HepG2 (cell line): ENCODE data around the gene RNF213. TPM values are rescaled to one million over a fixed set of nuclear protein-coding genes. Genes with fewer than 3 reads are reported as not detected.
A peak's percentile ranks its signal among the peaks of the same experiment; 100 is the strongest.

ENCODE experiments used
- ASH2L ChIP-seq: fragments of 300-600, 200-600 bp; sonication (generic); IDR thresholded peaks from 2 replicates; pipeline ENCODE4 v1.7.0; 2017; ENCODE audit warnings: low read depth, mild to moderate bottlenecking, moderate library complexity, mixed read lengths, low read length; ENCODE audit not compliant: insufficient read length
- CBX2 ChIP-seq, 2 experiments: fragments of 200-600 bp in 1 of 2; sonication (generic); formaldehyde crosslinking in 1 of 2; IDR thresholded peaks; 2 replicates each; pipeline versions ENCODE4 v1.7.0 to v1.8.1; 2018 to 2022; ENCODE audit warnings: low read depth in 2 of 2, low read length in 1 of 2, mild to moderate bottlenecking in 1 of 2, missing genetic modification reagents in 1 of 2
- CEBPB ChIP-seq: IDR thresholded peaks from 2 replicates; pipeline ENCODE4 v1.6.1; 2011; ENCODE audit warnings: low read depth, low read length, improper control_type of control experiment, borderline replicate concordance
- CEBPZ ChIP-seq: IDR thresholded peaks from 2 replicates; pipeline ENCODE4 v1.6.1; 2012; ENCODE audit warnings: low read length, improper control_type of control experiment
- ETV5 ChIP-seq: IDR thresholded peaks from 2 replicates; pipeline ENCODE4 v1.6.1; 2018; ENCODE audit warnings: missing biosample characterization, missing genetic modification reagents, inconsistent platforms, borderline replicate concordance
- GABPA ChIP-seq, 2 experiments: IDR thresholded peaks; 2 replicates each; pipeline ENCODE4 v1.6.1; 2011 to 2016; ENCODE audit warnings: low read depth in 2 of 2, low read length in 1 of 2, missing biosample characterization in 1 of 2, missing genetic modification characterization in 1 of 2
- HDAC1 ChIP-seq: sonication (generic); formaldehyde crosslinking; IDR thresholded peaks from 2 replicates; pipeline ENCODE4 v1.5.1; 2020; ENCODE audit warnings: mild to moderate bottlenecking, missing genetic modification reagents
- HNRNPL ChIP-seq: fragments of 200-400 bp; formaldehyde crosslinking; IDR thresholded peaks from 2 replicates; pipeline ENCODE4 v1.6.1; 2017; ENCODE audit warnings: mild to moderate bottlenecking, low read depth, low read length
- IRF2 ChIP-seq: IDR thresholded peaks from 2 replicates; pipeline ENCODE4 v1.6.1; 2018; ENCODE audit warnings: missing genetic modification reagents, missing compliant biosample characterization
- KMT2A ChIP-seq: sonication (generic); formaldehyde crosslinking; IDR thresholded peaks from 2 replicates; pipeline ENCODE4 v1.4.0; 2020; ENCODE audit warnings: missing genetic modification reagents
- NFIB ChIP-seq: sonication (generic); formaldehyde crosslinking; IDR thresholded peaks from 2 replicates; pipeline ENCODE4 v1.9.0; 2021; ENCODE audit warnings: missing genetic modification reagents, mild to moderate bottlenecking, borderline replicate concordance
- REST ChIP-seq, 2 experiments: IDR thresholded peaks; 2 replicates each; pipeline ENCODE4 v1.6.1; 2011 to 2012; ENCODE audit warnings: low read length in 2 of 2, borderline replicate concordance in 1 of 2, low read depth in 1 of 2, mild to moderate bottlenecking in 1 of 2, moderate library complexity in 1 of 2
- SIX1 ChIP-seq: sonication (generic); formaldehyde crosslinking; IDR thresholded peaks from 2 replicates; pipeline ENCODE4 v1.4.0; 2020; ENCODE audit warnings: missing genetic modification reagents, borderline replicate concordance
- TEAD3 ChIP-seq: optimal IDR thresholded peaks from 2 replicates; pipeline ENCODE3; 2016; ENCODE audit warnings: borderline replicate concordance
- ZBTB20 ChIP-seq: sonication (generic); formaldehyde crosslinking; IDR thresholded peaks from 2 replicates; pipeline ENCODE4 v1.8.1; 2023; ENCODE audit warnings: missing genetic modification reagents, low read depth, mild to moderate bottlenecking, borderline replicate concordance
- ZEB1 ChIP-seq: IDR thresholded peaks from 2 replicates; pipeline ENCODE4 v1.6.1; 2012; ENCODE audit warnings: mild to moderate bottlenecking, low read depth, inconsistent platforms; ENCODE audit not compliant: insufficient replicate concordance
- ZNF430 ChIP-seq: sonication (generic); formaldehyde crosslinking; IDR thresholded peaks from 2 replicates; pipeline ENCODE4 v1.9.0; 2021; ENCODE audit warnings: mild to moderate bottlenecking, missing genetic modification reagents
- ZNF484 ChIP-seq: sonication (generic); formaldehyde crosslinking; IDR thresholded peaks from 2 replicates; pipeline ENCODE4 v1.5.1; 2020; ENCODE audit warnings: mild to moderate bottlenecking, low read depth, missing genetic modification reagents, borderline replicate concordance
- ZNF503 ChIP-seq: sonication (generic); formaldehyde crosslinking; IDR thresholded peaks from 2 replicates; pipeline ENCODE4 v1.4.0; 2020; ENCODE audit warnings: missing genetic modification reagents
- polyA plus RNA-seq, 8 experiments: library from polyadenylated mRNA; depleted of rRNA in 3 of 8; stranded (reverse) in 7 of 8; unstranded in 1 of 8; fragments of >200 nt; fragmentation: Illumina TruSeq in 4 of 8; extraction: Trizol in 4 of 8; gene quantifications; 2 replicates each; pipeline versions ENCODE4 v1.2.1 to v1.2.3, GENCODE V29; 2011 to 2016; ENCODE audit warnings: low read depth in 4 of 8, missing spikeins in 1 of 8, mixed read lengths in 1 of 8; ENCODE audit not compliant: insufficient read depth in 1 of 8
- total RNA-seq, 5 experiments: library from RNA; depleted of rRNA; stranded (reverse); fragments of >200 nt; fragmentation: Illumina TruSeq; extraction: Trizol; gene quantifications; 2 replicates each; pipeline ENCODE4 v1.2.3, GENCODE V29; 2016; ENCODE audit warnings: low read depth in 1 of 5

RNF213 gene
- total and polyA plus RNA-seq, 2 of the 13 experiments (the other 11 are each of a cell fraction or from before 2014, with no cell fraction given) = 38.6 to 38.7 TPM

GRCh38 chr17:80414803-80415625, 154.4 kb downstream of the RNF213 start, which contains the start of gene ENDOV (continued):
- no peak; the same call in 1 of the 2 replicates for TF ChIP-seq ZNF503 (CRISPR knock-in tag)
- peak; percentile 98 for TF ChIP-seq ETV5 (CRISPR knock-in tag)
- TF ChIP-seq REST (IDR thresholded peaks at IDR 0.05; ENCODE audit: borderline replicate concordance in 1 of 2, low read depth in 1 of 2, low read length in 2 of 2) = no peak
- TF ChIP-seq TEAD3 (CRISPR knock-in tag) = peak; percentile 54
- TF ChIP-seq NFIB (CRISPR knock-in tag) = no peak
- TF ChIP-seq ZBTB20 = peak; percentile 68; the same call in 1 of the 2 replicates
- TF ChIP-seq ZNF430 (CRISPR knock-in tag) = peak; percentile 71
- TF ChIP-seq CEBPB = no peak
- no peak for TF ChIP-seq ZEB1
- no peak for TF ChIP-seq CEBPZ
- TF ChIP-seq ASH2L = peak; percentile 98
- no peak; the same call in 1 of the 2 replicates for TF ChIP-seq ZNF484
- TF ChIP-seq SIX1 (CRISPR knock-in tag) = peak; percentile 13; the same call in 1 of the 2 replicates
- peak; percentile 99 for TF ChIP-seq HDAC1 (CRISPR knock-in tag)
- TF ChIP-seq CBX2 (IDR thresholded peaks at IDR 0.05; ENCODE audit: low read depth, low read length) = no peak; the same call in 1 of the 2 replicates
- TF ChIP-seq CBX2 (CRISPR knock-in tag; IDR thresholded peaks at IDR 0.05; ENCODE audit: low read depth) = peak; percentile 60; the same call in 1 of the 2 replicates
- peak; percentile 79 for TF ChIP-seq GABPA (IDR thresholded peaks at IDR 0.05; ENCODE audit: low read depth, low read length)
- TF ChIP-seq GABPA (CRISPR knock-in tag; IDR thresholded peaks at IDR 0.05; ENCODE audit: low read depth) = peak; percentile 95
- peak; percentile 82; the same call in 1 of the 2 replicates for TF ChIP-seq KMT2A
- TF ChIP-seq IRF2 (CRISPR knock-in tag) = peak; percentile 91
- no peak for TF ChIP-seq HNRNPL
